Activated CD4-positive, alpha-beta T cell treated with anti-CD3 and anti-CD28 coated beads, Interleukin-2, amount 10 ng/mL, durations not matched to agents 24 days and 14 days (primary cell): ENCODE results near the gene LRRC49. TPM values are rescaled to one million over a fixed set of nuclear protein-coding genes. Genes with fewer than 3 reads are reported as not detected.
A peak's percentile ranks its signal among the peaks of the same experiment; 100 is the strongest.

Source experiments
- DNase-seq: peaks from one replicate; pipeline ENCODE4 v3.0.0; 2022
- H3K27ac Mint-ChIP-seq: one replicate; pipeline ENCODE4 v1.8.0; 2022; ENCODE audit warnings: mild to moderate bottlenecking, mixed read lengths
- H3K27me3 Mint-ChIP-seq: one replicate; pipeline ENCODE4 v1.8.0; 2022; ENCODE audit warnings: mixed read lengths
- H3K36me3 Mint-ChIP-seq: one replicate; pipeline ENCODE4 v1.8.0; 2022; ENCODE audit warnings: low read depth, mild to moderate bottlenecking, mixed read lengths
- H3K4me1 Mint-ChIP-seq: one replicate; pipeline ENCODE4 v1.8.0; 2021; ENCODE audit warnings: mixed read lengths
- H3K4me3 Mint-ChIP-seq: one replicate; pipeline ENCODE4 v1.8.0; 2022; ENCODE audit warnings: mild to moderate bottlenecking, moderate library complexity, mixed read lengths
- H3K9me3 Mint-ChIP-seq: one replicate; pipeline ENCODE4 v1.8.0; 2021; ENCODE audit warnings: mixed read lengths
- intact Hi-C: fragments of 100-400 bp; cut with micrococcal nuclease; formaldehyde crosslinking; loops from one replicate; pipeline ENCODE4 v1.15.1; 2023
- total RNA-seq: library from RNA; stranded (reverse); gene quantifications from 2 replicates; pipeline ENCODE4 v1.2.3, GENCODE V29; 2022

LRRC49 gene
- total RNA-seq, 1 donor from 2014 or later: not detected

- H3K36me3 Mint-ChIP-seq: no peaks in the 10 kb centered on the region
These were observed 186.8 kb downstream of the LRRC49 start for GRCh38 chr15:71079208-71080044.

DNA sequence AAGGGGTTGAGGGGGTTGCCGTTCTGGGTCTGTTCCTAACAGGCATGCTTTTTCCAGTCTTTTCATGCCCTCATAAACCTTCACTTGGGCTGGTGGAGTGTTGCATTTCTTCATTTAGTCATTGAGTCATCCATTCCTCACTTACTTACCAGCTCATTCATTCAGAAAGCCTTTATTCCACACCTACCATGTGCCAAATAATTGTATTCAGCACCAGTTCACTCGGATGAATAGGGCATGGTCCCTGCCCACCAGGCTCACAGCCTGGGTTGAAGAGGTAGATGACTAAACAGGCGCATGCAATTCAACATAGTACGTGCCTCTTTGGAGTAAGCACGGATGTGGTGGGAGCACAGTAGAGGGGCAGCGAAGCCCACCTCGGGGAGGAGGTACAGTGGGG lies 187.5 kb downstream of the LRRC49 start:
- H3K27me3 Mint-ChIP-seq: no peaks in the 10 kb centered on the region
- no peak for DNase-seq
- intact Hi-C loops: no loop called here
- H3K4me3 Mint-ChIP-seq: no peak overlapping the region
- H3K36me3 Mint-ChIP-seq: no peaks in the 10 kb centered on the region
- H3K9me3 Mint-ChIP-seq: no peaks in the 10 kb centered on the region
- H3K4me1 Mint-ChIP-seq: no peaks in the 10 kb centered on the region
- no peak overlapping the region for H3K27ac Mint-ChIP-seq

More at GRCh38 chr15:71079208-71080044, 186.8 kb downstream of the LRRC49 start:
- H3K27me3 Mint-ChIP-seq: no peaks in the 10 kb centered on the region
- no peaks in the 10 kb centered on the region for H3K4me1 Mint-ChIP-seq
- no peak for DNase-seq
- no peak overlapping the region for H3K4me3 Mint-ChIP-seq
- no peaks in the 10 kb centered on the region for H3K9me3 Mint-ChIP-seq
- no peak overlapping the region for H3K27ac Mint-ChIP-seq
- intact Hi-C loops: no loop called here

DNA sequence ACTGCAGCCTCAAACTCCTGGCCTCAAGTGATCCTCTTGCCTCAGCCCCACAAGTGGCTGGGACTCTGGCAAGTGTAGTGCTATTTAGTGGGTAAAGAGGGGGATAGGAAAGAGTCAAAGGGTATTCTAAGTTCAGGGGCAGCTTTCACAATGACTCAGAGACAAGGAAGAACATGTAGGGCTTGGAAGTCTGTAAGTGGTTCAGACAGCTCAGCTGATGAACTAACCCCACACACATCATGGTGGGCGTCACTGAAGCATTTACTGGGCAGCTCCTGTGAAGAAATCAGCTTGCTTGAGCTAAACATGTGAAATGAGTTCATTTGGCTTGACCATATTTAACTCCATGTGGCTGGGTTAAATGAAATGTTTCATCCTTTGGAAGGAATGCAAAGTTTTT lies 188.1 kb downstream of the LRRC49 start:
- H3K9me3 Mint-ChIP-seq: no peaks in the 10 kb centered on the region
- intact Hi-C loops: no loop called here
- no peaks in the 10 kb centered on the region for H3K36me3 Mint-ChIP-seq
- H3K4me1 Mint-ChIP-seq: no peaks in the 10 kb centered on the region
- DNase-seq: no peak
- no peak overlapping the region for H3K4me3 Mint-ChIP-seq
- no peaks in the 10 kb centered on the region for H3K27me3 Mint-ChIP-seq
- no peak overlapping the region for H3K27ac Mint-ChIP-seq

DNA sequence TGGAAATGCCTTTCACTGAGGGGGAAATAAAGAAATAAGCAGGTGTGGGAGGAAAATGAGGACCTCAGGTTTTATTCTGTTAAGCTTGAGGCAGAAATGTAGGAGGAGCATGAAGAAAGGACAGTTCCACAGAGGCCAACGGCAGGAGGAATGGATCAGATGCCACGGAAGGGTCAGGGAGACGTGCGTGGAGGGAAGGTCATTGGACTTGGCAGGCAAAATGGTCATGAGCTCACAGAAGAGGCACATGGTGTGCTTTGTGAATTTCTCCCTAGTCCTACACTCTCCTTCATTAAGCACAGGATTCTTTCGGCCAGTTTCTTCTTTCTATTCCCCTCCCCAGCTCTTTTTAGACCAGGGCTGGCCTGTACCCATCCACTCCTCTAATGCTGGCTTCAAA lies 190.2 kb downstream of the LRRC49 start:
- H3K27ac Mint-ChIP-seq: no peak overlapping the region
- H3K4me3 Mint-ChIP-seq: no peak overlapping the region
- H3K4me1 Mint-ChIP-seq: no peaks in the 10 kb centered on the region
- peak; percentile 7 for DNase-seq
- H3K27me3 Mint-ChIP-seq: peaks cover 2% of the 10 kb centered on the region
- H3K9me3 Mint-ChIP-seq: no peaks in the 10 kb centered on the region
- intact Hi-C loops: no loop called here
- H3K36me3 Mint-ChIP-seq: no peaks in the 10 kb centered on the region

GRCh38 chr15:71083349-71083748 lies 190.7 kb downstream of the LRRC49 start:
- no peaks in the 10 kb centered on the region for H3K9me3 Mint-ChIP-seq
- intact Hi-C loops: no loop called here
- H3K27me3 Mint-ChIP-seq: peaks cover 2% of the 10 kb centered on the region
- H3K4me3 Mint-ChIP-seq: no peak overlapping the region
- peak; percentile 15 for DNase-seq
- no peaks in the 10 kb centered on the region for H3K4me1 Mint-ChIP-seq
- H3K36me3 Mint-ChIP-seq: no peaks in the 10 kb centered on the region
- H3K27ac Mint-ChIP-seq: no peak overlapping the region

DNA sequence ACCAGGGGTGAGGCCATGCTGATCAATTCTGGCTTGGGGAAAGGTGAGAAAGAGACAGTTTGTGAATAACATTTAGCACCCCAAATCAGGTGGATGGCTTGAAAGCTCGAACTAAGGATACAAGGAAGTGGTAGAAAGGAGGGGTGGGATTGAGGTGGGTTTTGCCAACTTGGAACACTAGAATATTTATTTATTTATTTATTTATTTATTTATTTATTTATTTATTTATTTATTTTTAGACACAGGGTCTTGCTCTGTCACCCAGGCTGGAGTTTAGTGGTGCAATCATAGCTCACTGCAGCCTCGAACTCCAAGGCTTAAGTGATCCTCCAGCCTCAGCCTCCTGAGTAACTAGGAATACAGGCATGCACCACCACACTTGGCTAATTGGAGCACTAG lies 191.6 kb downstream of the LRRC49 start:
- no peak for DNase-seq
- Mint-ChIP-seq H3K9me3 (no peaks in the 10 kb centered on the region), H3K27me3 (peaks cover 2% of the 10 kb centered on the region), H3K27ac (no peak overlapping the region), H3K4me3 (no peak overlapping the region), H3K36me3 (no peaks in the 10 kb centered on the region), H3K4me1 (no peaks in the 10 kb centered on the region)
- intact Hi-C loops: no loop called here

- Mint-ChIP-seq H3K36me3 (no peaks in the 10 kb centered on the region), H3K9me3 (no peaks in the 10 kb centered on the region), H3K27ac (no peak overlapping the region), H3K27me3 (peaks cover 2% of the 10 kb centered on the region), H3K4me3 (no peak overlapping the region), H3K4me1 (no peaks in the 10 kb centered on the region)
- intact Hi-C loops: no loop called here
- DNase-seq: no peak
These were observed 193.2 kb downstream of the LRRC49 start for GRCh38 chr15:71085809-71086208.

DNA sequence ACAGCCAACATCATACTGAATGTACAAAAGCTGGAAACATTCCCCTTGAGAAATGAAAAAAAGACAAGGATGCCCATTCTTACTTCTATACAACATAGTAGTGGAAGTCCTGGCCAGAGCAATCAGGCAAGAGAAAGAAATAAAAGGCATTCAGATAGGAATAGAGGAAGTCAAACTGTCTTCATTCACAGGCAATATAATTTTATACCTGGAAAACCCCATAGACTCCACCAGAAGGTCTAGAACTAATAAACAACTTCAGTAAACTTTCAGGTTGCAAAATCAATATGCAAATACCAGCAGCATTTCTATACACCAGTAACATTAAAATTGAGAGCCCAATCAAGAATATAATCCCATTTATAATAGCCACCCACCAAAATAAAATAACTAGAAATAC lies 195.5 kb downstream of the LRRC49 start:
- no peak for DNase-seq
- Mint-ChIP-seq H3K9me3 (no peaks in the 10 kb centered on the region), H3K4me1 (no peaks in the 10 kb centered on the region), H3K27me3 (peaks cover 2% of the 10 kb centered on the region), H3K4me3 (no peak overlapping the region), H3K27ac (no peak overlapping the region), H3K36me3 (no peaks in the 10 kb centered on the region)
- intact Hi-C loops: no loop called here

DNA sequence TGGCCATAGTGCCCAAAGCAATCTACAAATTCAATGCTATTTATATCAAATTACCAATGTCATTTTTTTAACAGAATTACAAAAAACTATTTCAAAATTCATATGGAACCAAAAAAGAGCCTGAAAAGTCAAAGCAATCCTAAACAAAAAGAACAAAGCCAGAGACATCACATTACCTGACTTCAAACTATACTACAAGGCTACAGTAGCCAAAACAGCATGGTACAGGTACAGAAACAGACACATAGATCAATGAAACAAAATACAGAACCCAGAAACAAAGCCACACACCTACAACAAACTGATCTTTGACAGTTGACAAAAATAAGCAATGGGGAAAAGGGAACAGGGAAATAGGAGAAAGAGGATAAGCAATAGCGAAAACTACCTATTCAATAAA lies 196.1 kb downstream of the LRRC49 start:
- intact Hi-C loops: no loop called here
- Mint-ChIP-seq H3K4me3 (no peak overlapping the region), H3K27ac (no peak overlapping the region), H3K4me1 (no peaks in the 10 kb centered on the region), H3K27me3 (peaks cover 2% of the 10 kb centered on the region), H3K36me3 (no peaks in the 10 kb centered on the region), H3K9me3 (no peaks in the 10 kb centered on the region)
- DNase-seq: no peak

DNA sequence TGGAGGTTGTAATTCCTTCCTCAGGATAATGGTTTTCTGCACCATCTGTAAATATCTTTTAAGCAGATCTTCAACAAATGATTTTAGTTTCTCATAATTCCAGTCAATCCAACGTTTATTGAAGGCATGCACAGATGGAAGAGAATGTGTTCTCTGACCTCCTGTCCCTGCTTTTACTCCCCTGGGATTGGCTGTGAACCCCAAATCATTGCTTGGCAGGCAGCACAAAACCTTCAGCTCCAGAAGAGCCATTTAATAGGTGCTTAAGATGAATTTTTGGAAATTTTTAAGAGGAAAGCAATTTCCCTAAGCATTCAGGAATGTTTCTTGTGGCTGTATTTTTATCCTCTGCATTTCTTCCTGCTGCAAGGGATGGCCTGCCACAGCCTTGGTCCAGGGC lies 197.2 kb downstream of the LRRC49 start:
- Mint-ChIP-seq H3K27me3 (peaks cover 2% of the 10 kb centered on the region), H3K4me1 (no peaks in the 10 kb centered on the region), H3K36me3 (no peaks in the 10 kb centered on the region), H3K4me3 (no peak overlapping the region), H3K9me3 (no peaks in the 10 kb centered on the region), H3K27ac (no peak overlapping the region)
- intact Hi-C loops: no loop called here
- DNase-seq: no peak

GRCh38 chr15:71091601-71092000 lies 199.0 kb downstream of the LRRC49 start:
- H3K4me3 Mint-ChIP-seq: no peak overlapping the region
- H3K36me3 Mint-ChIP-seq: no peaks in the 10 kb centered on the region
- intact Hi-C loops: no loop called here
- H3K27me3 Mint-ChIP-seq: peaks cover 2% of the 10 kb centered on the region
- no peak for DNase-seq
- H3K4me1 Mint-ChIP-seq: no peaks in the 10 kb centered on the region
- H3K27ac Mint-ChIP-seq: no peak overlapping the region
- H3K9me3 Mint-ChIP-seq: no peaks in the 10 kb centered on the region

DNA sequence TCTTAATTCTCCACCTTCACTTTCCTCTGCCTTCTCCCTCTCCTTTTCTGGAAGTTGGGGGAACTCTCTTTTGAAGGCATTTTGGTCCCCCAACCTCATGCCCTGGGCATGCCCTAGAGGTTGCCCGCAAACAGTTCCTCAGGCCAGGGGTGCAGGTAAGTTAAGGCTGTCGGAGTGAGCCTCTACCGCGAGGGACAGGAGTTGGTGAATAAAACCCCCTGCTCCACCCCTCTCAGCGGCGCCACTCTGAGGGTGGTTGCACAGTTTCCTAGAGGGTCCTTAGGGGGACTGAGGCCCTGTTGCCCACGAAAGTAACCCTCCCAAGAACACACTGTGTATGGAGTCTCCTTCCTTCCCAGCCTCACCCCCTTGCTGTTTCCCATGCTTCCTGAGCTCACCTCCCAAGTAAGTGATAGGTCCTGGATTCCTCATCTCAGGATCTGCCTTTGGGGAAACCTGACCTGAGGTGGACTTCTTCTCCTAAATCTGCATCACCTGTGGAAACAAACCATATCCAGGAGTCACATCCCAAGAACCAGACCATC lies 199.5 kb downstream of the LRRC49 start:
- Mint-ChIP-seq H3K36me3 (no peaks in the 10 kb centered on the region), H3K9me3 (no peaks in the 10 kb centered on the region), H3K4me1 (no peaks in the 10 kb centered on the region), H3K27ac (no peak overlapping the region), H3K4me3 (no peak overlapping the region), H3K27me3 (peaks cover 2% of the 10 kb centered on the region)
- intact Hi-C loops: no loop called here
- DNase-seq: no peak

DNA sequence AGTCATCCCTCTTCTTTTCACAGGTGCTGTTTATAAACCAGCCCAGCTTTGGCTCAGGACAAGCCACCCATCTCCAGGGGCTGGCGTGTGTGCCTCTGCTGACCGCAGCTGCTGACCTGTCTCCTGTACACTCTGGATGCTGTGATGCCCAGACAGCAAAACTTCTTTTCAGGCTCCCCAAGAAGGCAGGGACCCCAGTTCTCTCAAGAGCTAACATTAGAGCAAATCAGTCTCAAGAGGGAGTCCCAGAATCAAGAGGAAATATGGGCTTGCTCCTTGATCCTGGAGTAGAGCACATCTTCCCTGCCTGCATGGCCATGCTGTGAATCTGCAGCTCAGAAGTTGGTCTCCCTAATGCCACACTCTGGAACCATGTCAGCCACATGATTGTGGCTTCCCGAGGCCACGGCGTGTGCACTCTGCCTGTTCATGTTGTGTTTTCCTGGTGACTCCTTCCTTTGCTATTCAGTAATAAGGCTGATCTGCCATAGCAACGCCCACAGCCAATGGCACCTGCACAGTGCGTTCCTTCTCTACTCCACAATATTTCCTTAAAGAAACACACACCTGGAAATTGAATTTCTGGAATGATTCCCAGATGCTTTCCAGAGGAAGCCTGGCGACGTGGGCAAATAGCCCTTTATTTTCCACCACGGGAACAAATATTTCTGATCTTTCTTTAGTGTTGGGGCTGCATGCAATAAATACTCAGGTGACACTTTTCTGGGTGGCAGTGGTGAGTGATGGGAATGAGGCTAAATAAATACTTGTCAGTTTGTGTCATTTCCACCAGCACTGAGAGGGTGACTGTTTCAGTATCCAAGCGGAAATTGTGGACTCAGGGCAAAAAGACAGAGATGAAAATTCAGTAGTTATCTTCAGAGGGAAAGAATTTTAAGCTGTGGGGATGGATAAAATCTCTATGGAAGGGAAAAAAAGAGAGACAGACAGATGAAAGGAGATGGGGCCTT lies 200.7 kb downstream of the LRRC49 start:
- H3K27me3 Mint-ChIP-seq: no peaks in the 10 kb centered on the region
- DNase-seq: no peak
- intact Hi-C loops: no loop called here
- no peak overlapping the region for H3K27ac Mint-ChIP-seq
- H3K4me1 Mint-ChIP-seq: no peaks in the 10 kb centered on the region
- H3K4me3 Mint-ChIP-seq: no peak overlapping the region
- no peaks in the 10 kb centered on the region for H3K9me3 Mint-ChIP-seq
- no peaks in the 10 kb centered on the region for H3K36me3 Mint-ChIP-seq

- intact Hi-C loops: no loop called here
- no peak for DNase-seq
- no peaks in the 10 kb centered on the region for H3K4me1 Mint-ChIP-seq
- H3K4me3 Mint-ChIP-seq: no peak overlapping the region
- H3K27ac Mint-ChIP-seq: no peak overlapping the region
- no peaks in the 10 kb centered on the region for H3K9me3 Mint-ChIP-seq
- no peaks in the 10 kb centered on the region for H3K36me3 Mint-ChIP-seq
- no peaks in the 10 kb centered on the region for H3K27me3 Mint-ChIP-seq
These were observed 201.5 kb downstream of the LRRC49 start for GRCh38 chr15:71094137-71094536.
